Measurements from ENCODE around the gene AFMID.
"Not testable (repeated sequence)": the region's sequence is repeated elsewhere in the genome, so short reads cannot be mapped to it uniquely, and the experiment has no call there.

The AFMID gene

DNA sequence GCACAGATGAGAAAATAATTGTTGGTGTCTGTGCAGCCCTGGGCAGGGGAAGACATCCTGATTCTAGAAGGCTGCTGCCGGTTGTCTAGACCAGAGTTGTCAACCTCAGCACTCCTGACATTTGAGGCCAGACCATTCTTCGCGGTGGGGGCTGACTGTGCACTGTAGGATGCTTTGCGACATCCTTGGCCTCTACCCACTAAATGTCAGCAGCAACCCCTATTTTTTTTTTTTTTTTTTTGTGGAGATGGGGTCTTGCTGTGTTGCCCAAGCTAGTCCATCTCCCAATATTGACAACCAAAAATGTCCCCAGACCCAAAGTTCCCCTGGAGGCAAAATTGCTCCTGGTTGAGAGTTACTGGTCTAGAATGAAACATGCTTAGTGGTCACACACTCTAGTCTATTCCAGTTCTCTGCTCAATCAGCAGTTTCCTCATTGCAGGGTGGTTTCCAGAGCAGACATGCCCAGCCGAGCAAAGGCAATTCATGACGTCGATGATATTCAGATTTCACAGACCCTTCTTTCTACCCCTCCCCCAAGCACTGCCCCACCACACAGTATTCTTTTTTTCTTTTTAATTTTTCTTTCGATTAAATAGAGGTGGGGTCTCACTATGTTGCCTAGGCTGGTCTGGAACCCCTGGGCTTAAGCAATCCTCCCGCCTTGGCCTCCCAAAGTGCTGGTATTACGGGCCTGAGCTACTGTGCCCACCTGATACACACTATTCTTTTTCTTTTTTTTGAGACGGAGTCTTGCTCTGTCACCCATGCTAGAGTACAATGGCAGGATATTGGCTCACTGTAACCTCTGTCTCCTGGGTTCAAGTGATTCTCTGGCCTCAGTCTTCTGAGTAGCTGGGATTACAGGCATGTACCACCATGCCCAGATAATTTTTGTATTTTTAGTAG is 32.0 kb upstream of the AFMID start:
- FAIRE-seq (no peak), DNase-seq (ENCODE audit: low spot score) (no peak)

GRCh38 chr17:78159575-78160158 is 27.5 kb upstream of the AFMID start:
- DNase-seq (ENCODE audit: low spot score) (no peak), FAIRE-seq (no peak)

DNA sequence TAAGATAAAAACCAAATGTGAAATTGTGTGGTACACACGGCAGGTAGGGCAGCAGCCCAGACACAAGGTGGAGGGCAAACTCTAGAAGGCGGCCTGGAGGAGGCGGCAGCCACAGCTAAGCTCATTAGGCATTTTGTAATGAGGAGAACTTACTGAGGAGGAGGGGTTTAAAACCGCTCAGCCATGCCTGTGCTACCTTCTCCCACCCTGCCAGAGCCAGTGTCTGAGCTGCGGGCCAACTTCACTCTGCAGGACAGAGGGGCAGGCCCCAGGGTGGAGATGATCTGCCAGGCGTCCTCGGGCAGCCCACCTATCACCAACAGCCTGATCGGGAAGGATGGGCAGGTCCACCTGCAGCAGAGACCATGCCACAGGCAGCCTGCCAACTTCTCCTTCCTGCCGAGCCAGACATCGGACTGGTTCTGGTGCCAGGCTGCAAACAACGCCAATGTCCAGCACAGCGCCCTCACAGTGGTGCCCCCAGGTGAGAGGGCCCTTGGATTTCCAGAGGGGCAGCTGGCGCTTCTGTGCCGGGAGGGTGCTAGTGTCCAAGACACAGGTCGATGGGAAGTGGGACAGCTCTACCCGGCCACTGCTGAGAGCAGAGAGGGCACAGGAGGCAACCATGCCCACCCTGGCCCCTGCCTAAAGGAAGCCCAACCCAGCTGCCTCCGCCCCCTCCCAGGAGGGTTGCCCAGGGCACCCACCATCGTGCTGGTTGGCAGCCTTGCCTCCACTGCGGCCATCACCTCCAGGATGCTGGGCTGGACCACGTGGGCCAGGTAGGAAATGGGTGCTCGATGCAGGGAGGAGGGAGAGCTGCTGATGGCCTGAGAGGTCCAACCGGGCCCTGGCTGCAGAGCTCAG is 23.0 kb upstream of the AFMID start:
- no peak for DNase-seq (ENCODE audit: low spot score)
- peak; percentile 80 for FAIRE-seq

DNA sequence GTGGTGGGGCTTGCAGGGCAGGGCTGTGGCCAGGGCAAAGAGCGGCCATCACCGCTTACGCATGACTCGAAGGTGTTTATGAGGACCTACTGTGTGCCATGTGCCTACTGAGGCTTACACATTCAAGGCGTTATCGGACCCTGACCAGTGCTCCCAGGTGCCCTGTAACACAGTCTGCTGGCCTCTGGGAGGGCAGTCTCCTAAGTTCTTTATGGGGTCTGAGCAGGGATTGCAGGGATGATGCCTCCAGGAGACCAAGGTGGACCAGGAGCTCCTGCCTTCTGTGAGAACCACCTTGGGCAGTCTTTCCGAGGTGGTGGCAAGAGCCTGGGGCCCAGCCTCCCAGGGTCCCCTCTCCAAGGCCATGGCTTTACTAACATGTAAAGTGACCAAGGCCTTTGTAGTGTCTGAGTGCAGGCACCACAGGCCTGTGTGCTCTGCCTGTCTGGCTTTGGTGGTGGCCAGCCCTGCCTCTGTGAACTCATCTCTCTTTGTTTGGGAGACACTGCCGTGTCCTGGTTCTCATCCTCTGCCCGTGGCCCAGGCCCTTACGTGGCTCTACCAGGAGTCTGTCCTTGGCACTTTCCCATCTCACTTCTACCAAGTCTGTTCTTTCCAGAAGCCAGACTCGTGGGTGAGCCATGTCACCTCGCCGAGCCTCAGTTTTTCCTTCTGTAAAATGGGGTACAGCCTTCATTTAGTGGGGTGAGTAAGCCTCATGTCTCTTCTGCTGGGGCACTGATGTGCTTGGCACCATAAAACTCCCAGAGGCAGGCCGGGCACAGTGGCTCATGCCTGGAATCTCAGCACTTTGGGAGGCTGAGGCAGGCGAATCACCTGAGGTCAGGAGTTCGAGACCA is 22.2 kb upstream of the AFMID start:
- FAIRE-seq (no peak), DNase-seq (ENCODE audit: low spot score) (no peak)

DNA sequence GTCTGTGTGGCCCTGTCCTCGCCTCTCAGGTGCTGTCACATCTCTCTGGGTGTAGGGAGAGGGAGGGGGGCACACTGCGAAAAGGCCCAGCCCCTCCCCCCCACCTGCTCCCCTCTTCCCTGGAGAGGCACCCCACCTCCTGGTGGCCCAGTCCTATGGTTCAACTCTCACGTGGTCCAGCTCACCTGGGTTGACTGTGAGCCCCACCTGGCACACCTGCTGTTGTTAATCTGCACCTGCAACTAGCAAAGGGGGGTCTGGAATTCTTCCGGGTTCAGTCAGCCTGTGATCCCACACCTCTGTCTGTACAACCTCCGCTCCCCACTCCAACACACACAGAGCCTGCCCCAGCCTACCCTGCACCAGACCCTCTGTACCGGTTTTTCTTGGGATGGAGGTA is 20.7 kb upstream of the AFMID start:
- DNase-seq (ENCODE audit: low spot score) (no peak), FAIRE-seq (no peak)

DNA sequence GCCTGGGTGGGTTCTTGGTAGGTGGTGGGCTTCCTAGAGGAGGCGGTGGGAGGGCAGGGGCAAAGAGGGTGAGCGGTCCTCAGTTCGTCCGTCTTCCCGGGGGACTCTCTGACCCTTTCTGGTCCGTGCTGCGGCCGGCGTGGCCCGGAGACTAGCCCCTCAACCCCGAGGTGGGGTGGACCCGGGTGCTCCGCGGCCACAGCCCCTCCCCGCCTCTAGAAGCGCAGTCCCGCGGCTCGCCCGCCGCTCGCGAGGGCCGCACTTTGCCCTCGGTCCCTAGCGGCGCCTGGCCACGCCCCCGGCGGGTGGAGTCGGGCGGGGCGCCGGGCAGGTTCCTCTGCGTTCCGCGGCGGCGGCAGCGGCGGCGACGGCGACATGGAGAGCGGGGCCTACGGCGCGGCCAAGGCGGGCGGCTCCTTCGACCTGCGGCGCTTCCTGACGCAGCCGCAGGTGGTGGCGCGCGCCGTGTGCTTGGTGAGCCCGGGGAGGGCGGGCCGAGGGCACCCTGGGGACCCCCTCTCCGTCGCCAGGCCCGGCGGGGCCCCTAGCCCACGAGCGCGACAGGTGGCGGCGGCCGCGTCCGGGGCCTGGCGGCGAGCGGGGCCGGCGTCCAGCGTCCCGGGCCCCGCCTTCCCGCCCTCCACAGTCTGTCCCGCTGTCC is 18.8 kb upstream of the AFMID start, which contains the start of gene SYNGR2:
SYNGR2 (plus strand) TSS at position 340 of the 661 bp plus-strand sequence; CDS start at position 376, 36 bp downstream.
- FAIRE-seq (peak; percentile 93), DNase-seq (ENCODE audit: low spot score) (peak; percentile 97)

DNA sequence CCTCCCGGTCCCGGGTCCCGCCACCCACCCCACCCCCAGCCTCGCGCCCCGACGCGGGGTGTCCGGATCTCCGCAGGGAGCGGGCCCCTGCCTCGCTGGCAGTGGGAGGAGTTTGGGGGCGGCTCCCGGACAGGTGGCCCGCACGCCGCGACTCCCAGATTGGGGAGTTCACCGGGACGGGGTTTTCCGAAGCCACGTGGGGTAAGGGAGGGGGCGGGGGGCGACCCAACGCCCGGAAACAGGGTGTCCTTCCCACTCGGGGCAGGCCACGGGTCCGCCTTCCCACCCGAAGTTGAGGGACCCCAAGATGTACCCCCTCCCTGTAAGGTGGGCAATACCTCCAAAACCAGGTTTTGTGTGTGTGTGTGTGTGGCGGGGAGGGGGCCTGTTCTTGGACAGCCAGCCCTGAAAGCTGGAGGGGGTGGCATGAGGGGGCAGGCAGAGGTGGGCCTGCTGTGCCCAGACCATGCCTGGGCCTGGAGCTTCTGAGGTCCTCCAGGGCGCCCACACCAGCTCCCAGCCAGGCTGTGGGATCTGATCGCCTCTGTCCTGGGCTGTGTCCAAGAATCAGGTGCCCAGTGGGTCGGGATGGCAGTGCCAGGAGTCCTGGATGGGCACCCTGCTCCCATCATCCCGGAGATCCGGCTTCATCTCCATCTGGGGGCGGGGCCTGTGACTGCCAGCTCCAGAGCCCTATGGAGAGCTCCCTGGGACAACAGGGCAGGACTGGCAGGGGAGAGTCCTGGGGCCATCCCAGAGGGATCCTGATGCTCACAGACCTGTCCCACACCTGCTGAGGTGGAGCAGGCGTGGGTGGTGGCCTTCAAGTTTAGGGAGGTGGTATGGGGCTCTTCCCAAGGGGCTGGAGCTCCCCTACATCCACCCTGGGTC is 18.0 kb upstream of the AFMID start:
- FAIRE-seq = no peak
- DNase-seq (ENCODE audit: low spot score) = peak; percentile 83

- FAIRE-seq (no peak), DNase-seq (ENCODE audit: low spot score) (no peak)
Observed at GRCh38 chr17:78170692-78171590, 16.2 kb upstream of the AFMID start.

- not testable (repeated sequence) for FAIRE-seq; DNase-seq (ENCODE audit: low spot score)
Observed at GRCh38 chr17:78171591-78172248, 15.4 kb upstream of the AFMID start.

DNA sequence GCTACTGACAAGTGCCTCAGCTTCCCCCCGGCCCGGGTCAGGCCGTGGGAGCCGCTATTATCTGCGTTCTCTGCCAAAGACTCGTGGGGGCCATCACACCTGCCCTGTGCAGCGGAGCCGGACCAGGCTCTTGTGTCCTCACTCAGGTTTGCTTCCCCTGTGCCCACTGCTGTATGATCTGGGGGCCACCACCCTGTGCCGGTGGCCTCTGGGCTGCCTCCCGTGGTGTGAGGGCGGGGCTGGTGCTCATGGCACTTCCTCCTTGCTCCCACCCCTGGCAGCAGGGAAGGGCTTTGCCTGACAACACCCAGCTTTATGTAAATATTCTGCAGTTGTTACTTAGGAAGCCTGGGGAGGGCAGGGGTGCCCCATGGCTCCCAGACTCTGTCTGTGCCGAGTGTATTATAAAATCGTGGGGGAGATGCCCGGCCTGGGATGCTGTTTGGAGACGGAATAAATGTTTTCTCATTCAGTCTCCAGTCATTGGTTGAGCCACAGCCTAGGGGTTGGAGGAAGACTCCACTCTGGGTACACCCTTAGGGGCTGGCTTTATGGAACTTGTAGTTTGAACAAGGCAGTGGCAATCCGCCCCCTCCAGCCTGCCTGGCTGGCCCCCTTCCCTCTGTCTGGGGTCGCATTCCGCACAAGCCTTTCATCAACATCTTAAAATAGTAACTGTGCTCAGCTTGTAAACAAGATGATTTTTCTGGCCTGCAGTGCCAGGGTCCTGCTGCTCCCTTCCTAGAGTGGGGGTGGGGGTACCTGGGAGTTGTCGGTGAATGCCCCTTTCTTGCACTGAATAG is 14.7 kb upstream of the AFMID start:
- no peak for FAIRE-seq

GRCh38 chr17:78173097-78173715 is 14.0 kb upstream of the AFMID start:
- DNase-seq (ENCODE audit: low spot score) (no peak), FAIRE-seq (no peak)

More for the DNA sequence above, 14.7 kb upstream of the AFMID start:
- no peak for DNase-seq (ENCODE audit: low spot score)

GRCh38 chr17:78174346-78174869 is 12.8 kb upstream of the AFMID start:
- DNase-seq (ENCODE audit: low spot score) = no peak

DNA sequence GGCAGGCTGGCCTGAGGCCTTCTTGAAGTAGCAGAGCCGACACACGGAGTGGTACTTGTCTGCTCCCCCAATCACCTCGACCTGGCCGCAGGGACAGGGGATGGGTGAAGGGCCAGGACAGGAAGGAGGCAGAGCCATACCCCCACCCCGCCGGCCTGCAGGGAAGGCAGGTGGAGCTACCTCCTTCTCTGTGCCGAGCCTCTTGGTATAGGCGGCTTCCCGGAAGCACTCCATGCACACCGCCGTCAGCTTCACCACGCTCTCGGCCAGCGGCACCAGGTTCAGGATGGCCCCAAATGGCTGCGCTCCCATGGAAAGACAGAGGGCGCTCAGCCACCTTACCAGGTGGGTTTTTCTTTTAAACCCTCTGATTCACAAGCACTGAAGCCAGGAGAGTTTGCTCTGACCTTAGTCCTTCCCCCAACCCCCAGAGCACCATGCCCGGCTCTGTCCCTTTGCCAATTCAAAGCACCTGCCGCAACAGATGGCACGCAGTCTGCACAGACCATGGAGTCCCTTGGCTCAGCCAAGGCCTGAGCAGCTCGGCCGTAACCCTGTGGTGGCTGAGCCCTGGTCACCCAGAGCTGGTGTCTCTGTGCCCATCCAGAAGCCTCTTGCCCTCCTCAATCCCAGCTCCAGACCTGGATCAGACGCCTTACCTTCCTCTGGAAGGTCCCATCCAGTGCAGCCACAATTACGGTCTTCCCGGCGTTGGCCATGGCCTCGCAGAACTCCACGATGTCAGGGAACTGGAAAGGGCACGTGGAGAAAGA is 12.1 kb upstream of the AFMID start:
- no peak for DNase-seq (ENCODE audit: low spot score)

More at GRCh38 chr17:78174346-78174869, 12.8 kb upstream of the AFMID start:
- no peak for FAIRE-seq

GRCh38 chr17:78175643-78175981 is 11.6 kb upstream of the AFMID start:
- DNase-seq (ENCODE audit: low spot score) (no peak), FAIRE-seq (no peak)

More for the DNA sequence above, 12.1 kb upstream of the AFMID start:
- FAIRE-seq = no peak

DNA sequence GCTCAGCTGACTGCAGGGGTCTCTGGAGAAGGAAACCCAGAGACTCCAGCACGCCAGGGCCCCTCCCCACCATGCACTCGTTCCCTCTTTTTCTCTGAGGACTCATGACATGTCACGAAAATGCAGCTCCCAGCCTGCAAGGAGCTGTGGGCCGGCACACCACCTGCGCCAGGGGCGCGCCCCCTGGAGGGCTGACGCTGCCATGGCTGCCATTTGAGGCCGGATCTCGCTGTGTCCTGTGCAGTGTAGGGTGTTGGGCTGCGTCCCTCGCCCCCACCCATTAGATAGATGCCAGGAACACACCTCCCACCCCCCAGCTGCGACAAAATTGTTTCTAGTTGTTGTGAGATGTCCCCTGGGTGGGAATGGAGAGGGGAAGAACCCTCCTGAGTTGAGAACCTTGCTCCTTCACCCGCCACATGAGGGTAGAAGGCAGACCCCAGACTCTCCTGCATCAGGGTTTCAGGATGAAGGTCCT is 10.6 kb upstream of the AFMID start:
- FAIRE-seq (peak; percentile 5), DNase-seq (ENCODE audit: low spot score) (peak; percentile 60)

All from urothelium cell line (cell line).